ENCODE data around the gene DBF4B.
"Not testable (repeated sequence)": the region's sequence is repeated elsewhere in the genome, so short reads cannot be mapped to it uniquely, and the experiment has no call there.

Gene DBF4B

GRCh38 chr17:44733753-44734152 is 25.3 kb downstream of the DBF4B start:
- no peak for DNase-seq (ENCODE audit: low read depth in 2 of 2)

- DNase-seq (ENCODE audit: low read depth in 2 of 2), result no peak
These were observed 25.8 kb downstream of the DBF4B start for GRCh38 chr17:44734272-44734671.

GRCh38 chr17:44736551-44737240 is 28.2 kb downstream of the DBF4B start:
- DNase-seq (ENCODE audit: low read depth in 2 of 2), result no peak

GRCh38 chr17:44738214-44738906 is 29.9 kb downstream of the DBF4B start:
- no peak for DNase-seq (ENCODE audit: low read depth in 2 of 2)

- DNase-seq (ENCODE audit: low read depth in 2 of 2), result no peak
These were observed 32.9 kb downstream of the DBF4B start for GRCh38 chr17:44741316-44741715.

- no peak for DNase-seq (ENCODE audit: low read depth in 2 of 2)
These were observed 36.8 kb downstream of the DBF4B start for GRCh38 chr17:44745301-44745700.

- DNase-seq (ENCODE audit: low read depth in 2 of 2), result not testable (repeated sequence)
These were observed 37.3 kb downstream of the DBF4B start for GRCh38 chr17:44745738-44746137.

GRCh38 chr17:44747566-44747965 is 39.1 kb downstream of the DBF4B start:
- no peak for DNase-seq (ENCODE audit: low read depth in 2 of 2)

GRCh38 chr17:44749076-44749979 is 40.9 kb downstream of the DBF4B start:
- DNase-seq (ENCODE audit: low read depth in 2 of 2), result no peak

- DNase-seq (ENCODE audit: low read depth in 2 of 2), result no peak
These were observed 41.5 kb downstream of the DBF4B start for GRCh38 chr17:44749980-44750318.

- no peak for DNase-seq (ENCODE audit: low read depth in 2 of 2)
These were observed 42.9 kb downstream of the DBF4B start for GRCh38 chr17:44751331-44751730.

GRCh38 chr17:44751806-44752205 is 43.3 kb downstream of the DBF4B start:
- no peak for DNase-seq (ENCODE audit: low read depth in 2 of 2)

- no peak for DNase-seq (ENCODE audit: low read depth in 2 of 2)
These were observed 44.7 kb downstream of the DBF4B start for GRCh38 chr17:44752953-44753861.

GRCh38 chr17:44754276-44754675 is 45.8 kb downstream of the DBF4B start:
- DNase-seq (ENCODE audit: low read depth in 2 of 2), result no peak

- not testable (repeated sequence) for DNase-seq (ENCODE audit: low read depth in 2 of 2)
These were observed 46.7 kb downstream of the DBF4B start for GRCh38 chr17:44755180-44755579.

GRCh38 chr17:44757045-44757917 is 48.8 kb downstream of the DBF4B start:
- no peak for DNase-seq (ENCODE audit: low read depth in 2 of 2)

GRCh38 chr17:44757918-44758413 is 49.5 kb downstream of the DBF4B start:
- DNase-seq (ENCODE audit: low read depth in 2 of 2), result no peak

- DNase-seq (ENCODE audit: low read depth in 2 of 2), result no peak
These were observed 50.1 kb downstream of the DBF4B start, which contains the start of gene ADAM11 for GRCh38 chr17:44758414-44759085. Gene ADAM11, plus strand, starts transcription at chr17:44758988. Its CDS starts 212 bp downstream, at chr17:44759200.

GRCh38 chr17:44759086-44759915 is 50.8 kb downstream of the DBF4B start:
- no peak for DNase-seq (ENCODE audit: low read depth in 2 of 2)

Data from activated CD8-positive, alpha-beta memory T cell treated with anti-CD3 and anti-CD28 coated beads for 4 hours (primary cell).